HEK293 (cell line): Measurements from ENCODE around the gene CPLX1.

Experiments
- CTCF ChIA-PET: fragments of 350-600 bp; formaldehyde crosslinking; extraction: SDS; loops from one replicate; lab custom pipeline; 2021; ENCODE audit warnings: antibody characterized with exemption; lab: Yijun Ruan, JAX
- POLR2A ChIA-PET: fragments of 300-600 bp; formaldehyde crosslinking; extraction: SDS; loops from one replicate; lab custom pipeline; 2020; ENCODE audit warnings: antibody characterized with exemption, inconsistent platforms; lab: Yijun Ruan, JAX
- H3K27ac ChIP-seq: fragments of 200-500 bp; sonication (Bioruptor generic); 2 replicates; pipeline ENCODE4 v1.5.1; 2014; ENCODE audit warnings: low read depth, low read length, control low read depth, inconsistent platforms; ENCODE audit errors: extremely low read depth
- H3K36me3 ChIP-seq, 2 experiments: fragments of 200-500 bp in 1 of 2; sonication (Bioruptor generic) in 1 of 2; 1 replicate in 1 of 2; 2 replicates in 1 of 2; pipeline ENCODE4 v1.5.1; 2014 to 2017; ENCODE audit warnings: inconsistent platforms in 2 of 2, low read length in 2 of 2; ENCODE audit not compliant: control insufficient read depth in 2 of 2, insufficient read depth in 1 of 2
- H3K4me1 ChIP-seq: fragments of 200-500 bp; sonication (Bioruptor generic); 2 replicates; pipeline ENCODE4 v1.5.1; 2014; ENCODE audit warnings: mild to moderate bottlenecking, low read length, inconsistent platforms; ENCODE audit not compliant: control insufficient read depth, insufficient read depth
- H3K4me3 ChIP-seq: 2 replicates; pipeline ENCODE4 v1.5.1; 2011; ENCODE audit warnings: low read depth, mild to moderate bottlenecking, control low read depth, low read length, moderate library complexity
- H3K9me3 ChIP-seq: fragments of 200-500 bp; sonication (Bioruptor generic); 2 replicates; pipeline ENCODE4 v1.5.1; 2014; ENCODE audit warnings: low read depth, low read length, inconsistent platforms; ENCODE audit not compliant: control insufficient read depth, insufficient read depth
- AEBP2 ChIP-seq: fragments of 450-650 bp; formaldehyde crosslinking; IDR thresholded peaks from 2 replicates; pipeline ENCODE4 v1.5.1; 2016; ENCODE audit warnings: missing biosample characterization, missing genetic modification characterization, borderline replicate concordance
- EGR2 ChIP-seq: fragments of 450-650 bp; formaldehyde crosslinking; IDR thresholded peaks from 2 replicates; pipeline ENCODE4 v1.5.1; 2016; ENCODE audit warnings: low read depth, missing biosample characterization, missing genetic modification characterization
- GLIS2 ChIP-seq: fragments of 450-650 bp; formaldehyde crosslinking; IDR thresholded peaks from 2 replicates; pipeline ENCODE4 v1.5.1; 2016; ENCODE audit warnings: missing biosample characterization, missing genetic modification characterization
- MEIS1 ChIP-seq: sonication (generic); formaldehyde crosslinking; IDR thresholded peaks from 2 replicates; pipeline ENCODE4 v1.8.1; 2022; ENCODE audit warnings: missing genetic modification reagents, mild to moderate bottlenecking, borderline replicate concordance
- OVOL3 ChIP-seq: fragments of 450-650 bp; formaldehyde crosslinking; IDR thresholded peaks from 2 replicates; pipeline ENCODE4 v1.5.1; 2016; ENCODE audit warnings: missing biosample characterization, missing genetic modification characterization
- PATZ1 ChIP-seq: fragments of 450-650 bp; formaldehyde crosslinking; IDR thresholded peaks from 2 replicates; pipeline ENCODE4 v1.5.1; 2016; ENCODE audit warnings: missing biosample characterization, missing genetic modification characterization
- SCRT1 ChIP-seq: fragments of 450-650 bp; formaldehyde crosslinking; IDR thresholded peaks from 2 replicates; pipeline ENCODE4 v1.5.1; 2016; ENCODE audit warnings: missing biosample characterization, missing genetic modification characterization, borderline replicate concordance
- SCRT2 ChIP-seq: fragments of 450-650 bp; formaldehyde crosslinking; IDR thresholded peaks from 2 replicates; pipeline ENCODE4 v1.5.1; 2016; ENCODE audit warnings: missing biosample characterization, missing genetic modification characterization
- SP2 ChIP-seq: fragments of 450-650 bp; formaldehyde crosslinking; IDR thresholded peaks from 2 replicates; pipeline ENCODE4 v1.5.1; 2016; ENCODE audit warnings: missing biosample characterization, missing genetic modification characterization
- SP7 ChIP-seq: fragments of 450-650 bp; formaldehyde crosslinking; IDR thresholded peaks from 2 replicates; pipeline ENCODE4 v1.5.1; 2016; ENCODE audit warnings: missing biosample characterization, missing genetic modification characterization
- TCF7L2 ChIP-seq: IDR thresholded peaks from 2 replicates; pipeline ENCODE4 v1.6.1; 2011; ENCODE audit warnings: low read depth, mild to moderate bottlenecking, inconsistent platforms, low read length, moderate library complexity, borderline replicate concordance
- YY1 ChIP-seq: fragments of 450-650 bp; formaldehyde crosslinking; IDR thresholded peaks from 2 replicates; pipeline ENCODE4 v1.5.1; 2018; ENCODE audit warnings: missing biosample characterization, missing genetic modification characterization
- ZBTB1 ChIP-seq: fragments of 450-650 bp; formaldehyde crosslinking; IDR thresholded peaks from 2 replicates; pipeline ENCODE4 v1.5.1; 2016; ENCODE audit warnings: missing biosample characterization, missing genetic modification characterization
- ZFP69B ChIP-seq: fragments of 450-650 bp; formaldehyde crosslinking; IDR thresholded peaks from 2 replicates; pipeline ENCODE4 v1.5.1; 2016; ENCODE audit warnings: missing biosample characterization, missing genetic modification characterization
- ZNF114 ChIP-seq: fragments of 450-650 bp; formaldehyde crosslinking; IDR thresholded peaks from 2 replicates; pipeline ENCODE4 v1.5.0; 2017; ENCODE audit warnings: missing biosample characterization, missing genetic modification characterization
- ZNF132 ChIP-seq: fragments of 450-650 bp; formaldehyde crosslinking; IDR thresholded peaks from 2 replicates; pipeline ENCODE4 v1.5.1; 2017; ENCODE audit warnings: missing biosample characterization, missing genetic modification characterization, borderline replicate concordance
- ZNF133 ChIP-seq: fragments of 450-650 bp; formaldehyde crosslinking; IDR thresholded peaks from 2 replicates; pipeline ENCODE4 v1.5.1; 2016; ENCODE audit warnings: missing biosample characterization, missing genetic modification characterization
- ZNF157 ChIP-seq: fragments of 450-650 bp; formaldehyde crosslinking; IDR thresholded peaks from 2 replicates; pipeline ENCODE4 v1.5.1; 2016; ENCODE audit warnings: missing biosample characterization, missing genetic modification characterization
- ZNF184 ChIP-seq: fragments of 450-650 bp; IDR thresholded peaks from 2 replicates; pipeline ENCODE4 v1.5.1; 2018; ENCODE audit warnings: missing biosample characterization, mild to moderate bottlenecking, missing genetic modification characterization
- ZNF2 ChIP-seq: fragments of 450-650 bp; formaldehyde crosslinking; IDR thresholded peaks from 2 replicates; pipeline ENCODE4 v1.5.1; 2016; ENCODE audit warnings: missing biosample characterization, missing genetic modification characterization
- ZNF214 ChIP-seq: fragments of 450-650 bp; formaldehyde crosslinking; IDR thresholded peaks from 2 replicates; pipeline ENCODE4 v1.5.1; 2017; ENCODE audit warnings: missing biosample characterization, mild to moderate bottlenecking, missing genetic modification characterization, borderline replicate concordance
- ZNF274 ChIP-seq, 2 experiments: fragments of 200-500 bp in 1 of 2; fragments of 450-650 bp in 1 of 2; sonication (Bioruptor generic) in 1 of 2; formaldehyde crosslinking in 1 of 2; IDR thresholded peaks; 2 replicates each; pipeline versions ENCODE4 v1.5.1 to v1.6.1; 2014 to 2016; ENCODE audit warnings: borderline replicate concordance in 1 of 2, inconsistent platforms in 1 of 2, low read length in 1 of 2, missing biosample characterization in 1 of 2, missing genetic modification characterization in 1 of 2
- ZNF292 ChIP-seq: fragments of 450-650 bp; formaldehyde crosslinking; IDR thresholded peaks from 2 replicates; pipeline ENCODE4 v1.5.1; 2016; ENCODE audit warnings: low read depth, missing biosample characterization, missing genetic modification characterization, borderline replicate concordance
- ZNF302 ChIP-seq: fragments of 450-650 bp; formaldehyde crosslinking; IDR thresholded peaks from 2 replicates; pipeline ENCODE4 v1.5.1; 2016; ENCODE audit warnings: missing biosample characterization, missing genetic modification characterization, low read depth
- ZNF513 ChIP-seq: fragments of 450-650 bp; IDR thresholded peaks from 2 replicates; pipeline ENCODE4 v1.5.1; 2018; ENCODE audit warnings: missing biosample characterization, missing genetic modification characterization
- ZNF555 ChIP-seq: fragments of 450-650 bp; formaldehyde crosslinking; conservative IDR thresholded peaks from 2 replicates; pipeline ENCODE4 v1.5.1; 2017; ENCODE audit warnings: missing biosample characterization, mild to moderate bottlenecking, missing genetic modification characterization, inconsistent platforms
- ZNF664 ChIP-seq: fragments of 450-650 bp; formaldehyde crosslinking; IDR thresholded peaks from 2 replicates; pipeline ENCODE4 v1.5.1; 2016; ENCODE audit warnings: missing biosample characterization, missing genetic modification characterization
- ZNF707 ChIP-seq: fragments of 450-650 bp; formaldehyde crosslinking; IDR thresholded peaks from 2 replicates; pipeline ENCODE4 v1.5.1; 2016; ENCODE audit warnings: missing biosample characterization, missing genetic modification characterization
- ZNF76 ChIP-seq: fragments of 450-650 bp; formaldehyde crosslinking; IDR thresholded peaks from 2 replicates; pipeline ENCODE4; 2016; ENCODE audit warnings: low read depth, missing biosample characterization, missing genetic modification characterization, borderline replicate concordance
- ZSCAN30 ChIP-seq: fragments of 450-650 bp; IDR thresholded peaks from 2 replicates; pipeline ENCODE4 v1.5.1; 2018; ENCODE audit warnings: missing biosample characterization, mild to moderate bottlenecking, missing genetic modification characterization, moderate library complexity
- ZXDB ChIP-seq: fragments of 450-650 bp; formaldehyde crosslinking; IDR thresholded peaks from 2 replicates; pipeline ENCODE4 v1.5.1; 2016; ENCODE audit warnings: missing biosample characterization, missing genetic modification characterization

Gene CPLX1

GRCh38 chr4:768076-768475, 57.9 kb downstream of the CPLX1 start:
- Histone ChIP-seq H3K36me3 (peaks cover 0 to 69% of the 10 kb centered on the region in 2 experiments; a peak in 1 of 3 replicates), H3K4me3 (no peak overlapping the region), H3K27ac (no peak overlapping the region), H3K9me3 (no peaks in the 10 kb centered on the region), H3K4me1 (no peaks in the 10 kb centered on the region)
- ChIA-PET POLR2A (no interaction called here), CTCF (no interaction called here)
- TF ChIP-seq AEBP2 (no peak), ZFP69B (no peak), ZNF302 (tag by site-specific recombination) (no peak), ZNF114 (tag by site-specific recombination) (no peak), EGR2 (tag by site-specific recombination) (no peak), ZNF184 (tag by site-specific recombination) (no peak), MEIS1 (CRISPR knock-in tag) (no peak), ZNF132 (tag by site-specific recombination) (no peak), ZNF2 (tag by site-specific recombination) (no peak), GLIS2 (tag by site-specific recombination) (no peak), PATZ1 (tag by site-specific recombination) (no peak), ZXDB (tag by site-specific recombination) (no peak), ZNF664 (tag by site-specific recombination) (no peak), ZNF707 (no peak), ZNF555 (tag by site-specific recombination) (no peak), ZNF76 (tag by site-specific recombination) (no peak)

GRCh38 chr4:766559-767283, 59.2 kb downstream of the CPLX1 start:
- Histone ChIP-seq H3K27ac (no peak overlapping the region), H3K9me3 (no peaks in the 10 kb centered on the region), H3K36me3 (peaks cover 0 to 74% of the 10 kb centered on the region in 2 experiments; a peak in 1 of 3 replicates), H3K4me3 (no peak overlapping the region), H3K4me1 (no peaks in the 10 kb centered on the region)
- ChIA-PET POLR2A (interaction anchor here (0.5 to 1.8 kb wide), 2 partner anchors 15 to 76 kb away, joined by 3 to 8 read pairs; no protein-coding TSS in a partner anchor), CTCF (interaction anchor here (0.7 to 1.1 kb wide), 4 partner anchors 24 to 522 kb away, joined by 3 to 5 read pairs (median 4); no protein-coding TSS in a partner anchor)
- TF ChIP-seq SP7 (tag by site-specific recombination), result no peak
- no peak for TF ChIP-seq ZNF274 (IDR thresholded peaks at IDR 0.05; ENCODE audit: low read length)
- no peak for TF ChIP-seq ZNF274 (tag by site-specific recombination; IDR thresholded peaks at IDR 0.05; ENCODE audit: borderline replicate concordance)
- no peak for TF ChIP-seq ZNF555 (tag by site-specific recombination)
- TF ChIP-seq SCRT1, result peak; percentile 76; the same call in 1 of the 2 replicates
- no peak for TF ChIP-seq ZNF292
- no peak for TF ChIP-seq ZNF133
- no peak for TF ChIP-seq ZSCAN30 (tag by site-specific recombination)
- no peak for TF ChIP-seq ZBTB1 (tag by site-specific recombination)
- no peak for TF ChIP-seq ZNF157 (tag by site-specific recombination)
- no peak for TF ChIP-seq TCF7L2
- TF ChIP-seq ZNF214 (tag by site-specific recombination), result no peak
- no peak for TF ChIP-seq YY1 (tag by site-specific recombination)
- TF ChIP-seq ZNF513 (tag by site-specific recombination), result no peak
- no peak for TF ChIP-seq OVOL3 (tag by site-specific recombination)
- no peak for TF ChIP-seq SP2
- peak; percentile 80 for TF ChIP-seq SCRT2
- no peak for TF ChIP-seq EGR2 (tag by site-specific recombination)
